SU-DHL-6 (cell line): ENCODE measurements around the gene MS4A6E.

Experiments used
- CTCF ChIP-seq: fragments of 200-600 bp; sonication (generic); IDR thresholded peaks from one replicate; pipeline ENCODE4 v1.5.1; 2017; ENCODE audit warnings: antibody characterized with exemption, mild to moderate bottlenecking, low read length, moderate library complexity; ENCODE audit not compliant: insufficient read depth, poor library complexity, severe bottlenecking
- EZH2phosphoT487 ChIP-seq: fragments of 200-600 bp; sonication (generic), shearing (Covaris generic); conservative IDR thresholded peaks from 2 replicates; pipeline ENCODE4 v1.6.1; 2018; ENCODE audit warnings: mild to moderate bottlenecking, antibody characterized with exemption, low read length, moderate library complexity, mixed read lengths

- no peak for TF ChIP-seq CTCF
- no peak for TF ChIP-seq EZH2phosphoT487
Measured at GRCh38 chr11:60357771-60358170, 30.7 kb downstream of the MS4A6E start.
